Ishikawa (cell line): ENCODE measurements around the gene ASPRV1.

Source experiments
- CREB1 ChIP-seq: IDR thresholded peaks from 2 replicates; pipeline ENCODE4 v1.6.1; 2012; ENCODE audit warnings: low read depth
- EP300 ChIP-seq: IDR thresholded peaks from 2 replicates; pipeline ENCODE4 v1.6.1; 2012; ENCODE audit warnings: borderline replicate concordance
- MAX ChIP-seq: IDR thresholded peaks from 2 replicates; pipeline ENCODE4 v1.6.1; 2012
- NFIC ChIP-seq: IDR thresholded peaks from 2 replicates; pipeline ENCODE4 v1.6.1; 2012
- RAD21 ChIP-seq: IDR thresholded peaks from 2 replicates; pipeline ENCODE4 v1.6.1; 2012; ENCODE audit warnings: low read depth
- REST ChIP-seq: IDR thresholded peaks from 2 replicates; pipeline ENCODE4 v1.6.1; 2012; ENCODE audit warnings: low read depth, mild to moderate bottlenecking
- TAF1 ChIP-seq: IDR thresholded peaks from 2 replicates; pipeline ENCODE4 v1.6.1; 2012; ENCODE audit warnings: low read depth, mild to moderate bottlenecking
- TEAD4 ChIP-seq: IDR thresholded peaks from 2 replicates; pipeline ENCODE4 v1.6.1; 2012
- ZBTB7A ChIP-seq: IDR thresholded peaks from 2 replicates; pipeline ENCODE4 v1.6.1; 2012; ENCODE audit warnings: low read depth

DNA sequence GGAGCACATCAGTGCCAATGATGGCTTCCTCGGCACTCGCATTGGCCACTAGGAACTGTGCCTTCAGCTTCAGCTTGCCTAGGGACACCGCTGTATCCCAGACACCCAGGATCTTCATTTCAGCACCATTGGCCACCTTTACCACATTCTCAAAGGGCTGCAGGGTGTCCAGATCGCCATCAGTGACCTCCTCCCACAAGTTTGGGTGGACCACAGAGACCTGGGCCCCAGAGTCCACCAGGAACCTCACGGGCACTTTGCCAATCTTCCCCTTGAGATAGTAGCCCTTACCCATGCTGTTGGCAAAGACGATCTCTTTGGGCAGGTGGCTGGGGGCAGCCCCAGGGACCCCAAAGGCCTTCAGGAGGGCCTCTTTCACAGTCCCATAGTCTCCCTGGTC lies 610 bp downstream of the ASPRV1 start:
- TF ChIP-seq ZBTB7A (no peak), CREB1 (no peak), TAF1 (no peak), EP300 (no peak), RAD21 (no peak), MAX (no peak), TEAD4 (no peak), REST (no peak), NFIC (no peak)
